ENCODE data around the gene ZNF444.
A peak's percentile ranks its signal among the peaks of the same experiment; 100 is the strongest.

Gene ZNF444

GRCh38 chr19:56149656-56150038 lies 8.6 kb downstream of the ZNF444 start:
- Mint-ChIP-seq H3K4me1 (peaks cover 24% of the 10 kb centered on the region), H3K4me3 (no peak overlapping the region), H3K9me3 (peaks cover 8% of the 10 kb centered on the region), H3K27ac (no peak overlapping the region), H3K27me3 (ENCODE audit: low read depth, poor library complexity) (no peaks in the 10 kb centered on the region), H3K36me3 (ENCODE audit: low read depth) (peaks cover 56% of the 10 kb centered on the region)
- TF ChIP-seq CTCF (IDR thresholded peaks at IDR 0.05) = no peak
- DNase-seq = no peak

- Mint-ChIP-seq H3K27ac (peak overlapping the region; percentile 37), H3K36me3 (ENCODE audit: low read depth) (peaks cover 63% of the 10 kb centered on the region), H3K27me3 (ENCODE audit: low read depth, poor library complexity) (no peaks in the 10 kb centered on the region), H3K9me3 (peaks cover 8% of the 10 kb centered on the region), H3K4me3 (no peak overlapping the region), H3K4me1 (peaks cover 20% of the 10 kb centered on the region)
- no peak for TF ChIP-seq CTCF (IDR thresholded peaks at IDR 0.05)
- DNase-seq = no peak
Measured at GRCh38 chr19:56150358-56150757, 9.3 kb downstream of the ZNF444 start.

GRCh38 chr19:56152644-56153043 lies 11.6 kb downstream of the ZNF444 start:
- DNase-seq = no peak
- Mint-ChIP-seq H3K27ac (peak overlapping the region; percentile 92), H3K4me3 (no peak overlapping the region), H3K4me1 (peaks cover 20% of the 10 kb centered on the region), H3K27me3 (ENCODE audit: low read depth, poor library complexity) (no peaks in the 10 kb centered on the region), H3K9me3 (peaks cover 8% of the 10 kb centered on the region), H3K36me3 (ENCODE audit: low read depth) (peaks cover 79% of the 10 kb centered on the region)
- TF ChIP-seq CTCF (IDR thresholded peaks at IDR 0.05) = no peak

- H3K27me3 Mint-ChIP-seq (ENCODE audit: low read depth, poor library complexity) = no peaks in the 10 kb centered on the region
Measured at GRCh38 chr19:56153507-56153906, 12.4 kb downstream of the ZNF444 start.

GRCh38 chr19:56155124-56155687 lies 14.1 kb downstream of the ZNF444 start:
- peak; percentile 30 for DNase-seq
- H3K27me3 Mint-ChIP-seq (ENCODE audit: low read depth, poor library complexity) = no peaks in the 10 kb centered on the region
- peaks cover 72% of the 10 kb centered on the region for H3K36me3 Mint-ChIP-seq (ENCODE audit: low read depth)
- no peak for TF ChIP-seq CTCF (IDR thresholded peaks at IDR 0.05)
- peaks cover 6% of the 10 kb centered on the region for H3K9me3 Mint-ChIP-seq
- peaks cover 20% of the 10 kb centered on the region for H3K4me1 Mint-ChIP-seq
- H3K27ac Mint-ChIP-seq = no peak overlapping the region
- H3K4me3 Mint-ChIP-seq = no peak overlapping the region

More at GRCh38 chr19:56153507-56153906, 12.4 kb downstream of the ZNF444 start:
- Mint-ChIP-seq H3K36me3 (ENCODE audit: low read depth) (peaks cover 77% of the 10 kb centered on the region), H3K4me3 (peak overlapping the region; percentile 56), H3K9me3 (peaks cover 8% of the 10 kb centered on the region), H3K27ac (peak overlapping the region; percentile 92), H3K4me1 (peaks cover 20% of the 10 kb centered on the region)
- peak; percentile 58 for DNase-seq
- TF ChIP-seq CTCF (IDR thresholded peaks at IDR 0.05) = no peak

GRCh38 chr19:56156768-56157167 lies 15.7 kb downstream of the ZNF444 start:
- Mint-ChIP-seq H3K27me3 (ENCODE audit: low read depth, poor library complexity) (no peaks in the 10 kb centered on the region), H3K27ac (no peak overlapping the region), H3K36me3 (ENCODE audit: low read depth) (peaks cover 67% of the 10 kb centered on the region), H3K4me1 (peaks cover 20% of the 10 kb centered on the region), H3K4me3 (no peak overlapping the region), H3K9me3 (peaks cover 3% of the 10 kb centered on the region)
- no peak for DNase-seq
- no peak for TF ChIP-seq CTCF (IDR thresholded peaks at IDR 0.05)

Data from nephron progenitor cell (in vitro differentiated cells).